K562 (cell line): ENCODE results near the gene CCDC85C. TPM values are rescaled to one million over a fixed set of nuclear protein-coding genes. Genes with fewer than 3 reads are reported as not detected.

Experiments
- HIVEP1 ChIP-seq: fragments of 250-450 bp; sonication (Bioruptor Pico); IDR thresholded peaks from 2 replicates; pipeline ENCODE4 v1.4.0; 2020; ENCODE audit warnings: mild to moderate bottlenecking
- NR2C1 ChIP-seq, 2 experiments: fragments of 450-650 bp; IDR thresholded peaks; 2 replicates each; pipeline ENCODE4 v1.6.1; 2017; ENCODE audit warnings: mild to moderate bottlenecking in 2 of 2, antibody characterized with exemption in 1 of 2, inconsistent platforms in 1 of 2, missing compliant biosample characterization in 1 of 2, missing genetic modification characterization in 1 of 2
- RBM14 ChIP-seq: fragments of 200-400 bp; formaldehyde crosslinking; IDR thresholded peaks from 2 replicates; pipeline ENCODE4 v1.6.1; 2018; ENCODE audit warnings: low read depth, mild to moderate bottlenecking, low read length, moderate library complexity, borderline replicate concordance; ENCODE audit not compliant: insufficient read depth
- RBM39 ChIP-seq: fragments of 200-400 bp; formaldehyde crosslinking; optimal IDR thresholded peaks from 2 replicates; pipeline ENCODE3; 2018; ENCODE audit warnings: low read depth, low read length
- SETDB1 ChIP-seq: IDR thresholded peaks from one replicate; pipeline ENCODE4 v1.6.1; 2012; ENCODE audit warnings: low read length, control low read depth, inconsistent platforms
- TRIM24 ChIP-seq, 2 experiments: fragments of 450-650 bp; IDR thresholded peaks; 2 replicates each; pipeline ENCODE4 v1.6.1; 2016
- ZBTB8A ChIP-seq: fragments of 450-650 bp; IDR thresholded peaks from 2 replicates; pipeline ENCODE4 v1.6.1; 2018; ENCODE audit warnings: mild to moderate bottlenecking, moderate library complexity; ENCODE audit not compliant: partially characterized antibody
- ZNF384 ChIP-seq: IDR thresholded peaks from 2 replicates; pipeline ENCODE4 v1.6.1; 2012; ENCODE audit warnings: low read depth, low read length, improper control_type of control experiment
- ZNF445 ChIP-seq: fragments of 250-450 bp; sonication (Bioruptor Pico); IDR thresholded peaks from 2 replicates; pipeline ENCODE4 v1.4.0; 2020; ENCODE audit warnings: low read depth, mild to moderate bottlenecking, moderate library complexity
- ZNF57 ChIP-seq: fragments of 450-650 bp; formaldehyde crosslinking; IDR thresholded peaks from 2 replicates; pipeline ENCODE4 v1.4.0; 2020; ENCODE audit warnings: mild to moderate bottlenecking, moderate library complexity
- ZNF764 ChIP-seq: fragments of 250-450 bp; sonication (Bioruptor Pico); IDR thresholded peaks from 2 replicates; pipeline ENCODE4 v1.4.0; 2020; ENCODE audit warnings: low read depth, mild to moderate bottlenecking, moderate library complexity
- polyA plus RNA-seq, 8 experiments: library from polyadenylated mRNA; depleted of rRNA in 4 of 8; stranded (reverse) in 5 of 8; unstranded in 3 of 8; fragments of >200 nt; fragmentation: Nextera tagmentation in 2 of 8; fragmentation: Illumina TruSeq in 1 of 8; extraction: Ambion mirVana in 2 of 8; extraction: Trizol in 1 of 8; gene quantifications; 2 replicates each; pipeline versions ENCODE4 v1.2.1 to v1.2.3, GENCODE V29; 2011 to 2014; ENCODE audit warnings: inconsistent platforms in 1 of 8, missing spikeins in 1 of 8
- total RNA-seq, 7 experiments: library from RNA; depleted of rRNA in 6 of 7; stranded (reverse); fragments of >200 nt in 6 of 7; fragmentation: Illumina TruSeq in 2 of 7; extraction: Trizol in 2 of 7; gene quantifications; 2 replicates each; pipeline versions ENCODE4 v1.2.1 to v1.2.3, GENCODE V29; 2011 to 2021; ENCODE audit warnings: low replicate concordance in 1 of 7
- TF ChIP-seq, protein P1 (sequence below), 2 experiments: fragments of 450-650 bp in 1 of 2; IDR thresholded peaks; 2 replicates each; pipeline ENCODE4 v1.6.1; 2011 to 2017; ENCODE audit warnings: low read depth in 2 of 2, antibody characterized with exemption in 1 of 2, borderline replicate concordance in 1 of 2, low read length in 1 of 2, mild to moderate bottlenecking in 1 of 2, mixed read lengths in 1 of 2; ENCODE audit not compliant: control insufficient read depth in 1 of 2
- TF ChIP-seq, protein P2 (sequence below): fragments of 250-450 bp; sonication (Bioruptor Pico); IDR thresholded peaks from 2 replicates; pipeline ENCODE4 v1.9.0; 2021; ENCODE audit warnings: mild to moderate bottlenecking
- TF ChIP-seq, protein P3 (sequence below): fragments of 250-450 bp; sonication (Bioruptor Pico); IDR thresholded peaks from 2 replicates; pipeline ENCODE4 v1.9.0; 2021; ENCODE audit warnings: mild to moderate bottlenecking, inconsistent platforms
- TF ChIP-seq, protein P4 (sequence below): sonication (generic); formaldehyde crosslinking; IDR thresholded peaks from 2 replicates; pipeline ENCODE4 v1.8.0; 2022; ENCODE audit warnings: mild to moderate bottlenecking, missing genetic modification reagents

The CCDC85C gene
- total and polyA plus RNA-seq, 9 of the 15 experiments (the other 6 are each of a cell fraction or from before 2014, with no cell fraction given), result 0.18 to 22.0 (median 6.3) TPM

DNA sequence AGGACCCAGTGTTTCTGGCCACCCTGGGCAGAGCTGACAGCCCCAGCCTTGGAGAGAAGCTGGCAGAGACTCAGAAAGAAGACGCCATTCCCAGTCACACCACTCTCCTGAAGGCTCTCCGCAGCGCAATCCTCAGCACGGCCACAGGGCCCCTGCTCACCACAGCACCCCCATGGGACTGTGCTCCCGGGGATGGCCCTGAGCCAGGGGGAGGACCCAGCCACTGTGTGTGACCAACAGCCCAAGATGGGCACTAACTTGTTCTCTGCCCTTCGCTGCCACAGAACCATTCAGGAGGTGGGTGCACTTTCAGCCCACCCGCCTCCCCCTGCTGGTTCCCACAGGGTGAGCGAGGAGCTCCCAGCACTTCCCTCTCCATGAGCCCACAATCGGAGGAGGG lies 65.7 kb downstream of the CCDC85C start (continued):
- TF ChIP-seq, protein P1, sequence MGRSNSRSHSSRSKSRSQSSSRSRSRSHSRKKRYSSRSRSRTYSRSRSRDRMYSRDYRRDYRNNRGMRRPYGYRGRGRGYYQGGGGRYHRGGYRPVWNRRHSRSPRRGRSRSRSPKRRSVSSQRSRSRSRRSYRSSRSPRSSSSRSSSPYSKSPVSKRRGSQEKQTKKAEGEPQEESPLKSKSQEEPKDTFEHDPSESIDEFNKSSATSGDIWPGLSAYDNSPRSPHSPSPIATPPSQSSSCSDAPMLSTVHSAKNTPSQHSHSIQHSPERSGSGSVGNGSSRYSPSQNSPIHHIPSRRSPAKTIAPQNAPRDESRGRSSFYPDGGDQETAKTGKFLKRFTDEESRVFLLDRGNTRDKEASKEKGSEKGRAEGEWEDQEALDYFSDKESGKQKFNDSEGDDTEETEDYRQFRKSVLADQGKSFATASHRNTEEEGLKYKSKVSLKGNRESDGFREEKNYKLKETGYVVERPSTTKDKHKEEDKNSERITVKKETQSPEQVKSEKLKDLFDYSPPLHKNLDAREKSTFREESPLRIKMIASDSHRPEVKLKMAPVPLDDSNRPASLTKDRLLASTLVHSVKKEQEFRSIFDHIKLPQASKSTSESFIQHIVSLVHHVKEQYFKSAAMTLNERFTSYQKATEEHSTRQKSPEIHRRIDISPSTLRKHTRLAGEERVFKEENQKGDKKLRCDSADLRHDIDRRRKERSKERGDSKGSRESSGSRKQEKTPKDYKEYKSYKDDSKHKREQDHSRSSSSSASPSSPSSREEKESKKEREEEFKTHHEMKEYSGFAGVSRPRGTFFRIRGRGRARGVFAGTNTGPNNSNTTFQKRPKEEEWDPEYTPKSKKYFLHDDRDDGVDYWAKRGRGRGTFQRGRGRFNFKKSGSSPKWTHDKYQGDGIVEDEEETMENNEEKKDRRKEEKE (IDR thresholded peaks at IDR 0.05; ENCODE audit: borderline replicate concordance in 1 of 2, control insufficient read depth in 1 of 2, low read depth in 2 of 2, low read length in 1 of 2), result no peak
- TF ChIP-seq ZNF384 (no peak), ZBTB8A (no peak), ZNF57 (CRISPR knock-in tag) (no peak), RBM14 (no peak), ZNF764 (no peak), HIVEP1 (CRISPR knock-in tag) (no peak), RBM39 (no peak), TRIM24 (IDR thresholded peaks at IDR 0.05) (no peak), NR2C1 (IDR thresholded peaks at IDR 0.05) (no peak), NR2C1 (tag; IDR thresholded peaks at IDR 0.05) (no peak), SETDB1 (no peak), ZNF445 (CRISPR knock-in tag) (no peak)
- TF ChIP-seq, protein P2, sequence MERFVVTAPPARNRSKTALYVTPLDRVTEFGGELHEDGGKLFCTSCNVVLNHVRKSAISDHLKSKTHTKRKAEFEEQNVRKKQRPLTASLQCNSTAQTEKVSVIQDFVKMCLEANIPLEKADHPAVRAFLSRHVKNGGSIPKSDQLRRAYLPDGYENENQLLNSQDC (CRISPR knock-in tag), result no peak
- TF ChIP-seq, protein P3, sequence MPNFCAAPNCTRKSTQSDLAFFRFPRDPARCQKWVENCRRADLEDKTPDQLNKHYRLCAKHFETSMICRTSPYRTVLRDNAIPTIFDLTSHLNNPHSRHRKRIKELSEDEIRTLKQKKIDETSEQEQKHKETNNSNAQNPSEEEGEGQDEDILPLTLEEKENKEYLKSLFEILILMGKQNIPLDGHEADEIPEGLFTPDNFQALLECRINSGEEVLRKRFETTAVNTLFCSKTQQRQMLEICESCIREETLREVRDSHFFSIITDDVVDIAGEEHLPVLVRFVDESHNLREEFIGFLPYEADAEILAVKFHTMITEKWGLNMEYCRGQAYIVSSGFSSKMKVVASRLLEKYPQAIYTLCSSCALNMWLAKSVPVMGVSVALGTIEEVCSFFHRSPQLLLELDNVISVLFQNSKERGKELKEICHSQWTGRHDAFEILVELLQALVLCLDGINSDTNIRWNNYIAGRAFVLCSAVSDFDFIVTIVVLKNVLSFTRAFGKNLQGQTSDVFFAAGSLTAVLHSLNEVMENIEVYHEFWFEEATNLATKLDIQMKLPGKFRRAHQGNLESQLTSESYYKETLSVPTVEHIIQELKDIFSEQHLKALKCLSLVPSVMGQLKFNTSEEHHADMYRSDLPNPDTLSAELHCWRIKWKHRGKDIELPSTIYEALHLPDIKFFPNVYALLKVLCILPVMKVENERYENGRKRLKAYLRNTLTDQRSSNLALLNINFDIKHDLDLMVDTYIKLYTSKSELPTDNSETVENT (CRISPR knock-in tag), result no peak
- TF ChIP-seq, protein P4, sequence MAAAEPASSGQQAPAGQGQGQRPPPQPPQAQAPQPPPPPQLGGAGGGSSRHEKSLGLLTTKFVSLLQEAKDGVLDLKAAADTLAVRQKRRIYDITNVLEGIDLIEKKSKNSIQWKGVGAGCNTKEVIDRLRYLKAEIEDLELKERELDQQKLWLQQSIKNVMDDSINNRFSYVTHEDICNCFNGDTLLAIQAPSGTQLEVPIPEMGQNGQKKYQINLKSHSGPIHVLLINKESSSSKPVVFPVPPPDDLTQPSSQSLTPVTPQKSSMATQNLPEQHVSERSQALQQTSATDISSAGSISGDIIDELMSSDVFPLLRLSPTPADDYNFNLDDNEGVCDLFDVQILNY (CRISPR knock-in tag), result no peak
